ENCODE measurements around the gene GSTK1. TPM values are rescaled to one million over a fixed set of nuclear protein-coding genes. Genes with fewer than 3 reads are reported as not detected.
"Not testable (repeated sequence)": the region's sequence is repeated elsewhere in the genome, so short reads cannot be mapped to it uniquely, and the experiment has no call there.

GSTK1 gene
- total RNA-seq, 1 donor from 2014 or later, result 138 TPM

GRCh38 chr7:143264196-143264568, 941 bp downstream of the GSTK1 start:
- not testable (repeated sequence) for H3K27me3 Mint-ChIP-seq, H3K9me3 Mint-ChIP-seq, DNase-seq
- Mint-ChIP-seq H3K4me3 (peak overlapping the region; percentile 97), H3K36me3 (ENCODE audit: low read depth) (peaks cover 47% of the 10 kb centered on the region), H3K27ac (peak overlapping the region; percentile 92), H3K4me1 (peaks cover 47% of the 10 kb centered on the region)
- intact Hi-C loops (cut with micrococcal nuclease), result loop anchor here (2.0 kb wide), 1 partner anchor 37 kb away; no protein-coding TSS in a partner anchor

GRCh38 chr7:143265017-143265693, 1.9 kb downstream of the GSTK1 start:
- H3K27me3 Mint-ChIP-seq, result no peaks in the 10 kb centered on the region
- H3K27ac Mint-ChIP-seq, result peak overlapping the region; percentile 92
- peaks cover 4% of the 10 kb centered on the region for H3K9me3 Mint-ChIP-seq
- H3K4me3 Mint-ChIP-seq, result peak overlapping the region; percentile 97
- peaks cover 47% of the 10 kb centered on the region for H3K4me1 Mint-ChIP-seq
- peaks cover 56% of the 10 kb centered on the region for H3K36me3 Mint-ChIP-seq (ENCODE audit: low read depth)
- intact Hi-C loops (cut with micrococcal nuclease), result loop anchor here (2.0 kb wide), 1 partner anchor 36 kb away; no protein-coding TSS in a partner anchor
- no peak for DNase-seq

GRCh38 chr7:143269251-143269650, 6.0 kb downstream of the GSTK1 start:
- Mint-ChIP-seq H3K9me3 (no peaks in the 10 kb centered on the region), H3K36me3 (ENCODE audit: low read depth) (peaks cover 70% of the 10 kb centered on the region), H3K27ac (peak overlapping the region; percentile 53), H3K4me1 (peaks cover 50% of the 10 kb centered on the region), H3K4me3 (no peak overlapping the region), H3K27me3 (no peaks in the 10 kb centered on the region)
- peak; percentile 48 for DNase-seq
- intact Hi-C loops (cut with micrococcal nuclease), result no loop called here

DNA sequence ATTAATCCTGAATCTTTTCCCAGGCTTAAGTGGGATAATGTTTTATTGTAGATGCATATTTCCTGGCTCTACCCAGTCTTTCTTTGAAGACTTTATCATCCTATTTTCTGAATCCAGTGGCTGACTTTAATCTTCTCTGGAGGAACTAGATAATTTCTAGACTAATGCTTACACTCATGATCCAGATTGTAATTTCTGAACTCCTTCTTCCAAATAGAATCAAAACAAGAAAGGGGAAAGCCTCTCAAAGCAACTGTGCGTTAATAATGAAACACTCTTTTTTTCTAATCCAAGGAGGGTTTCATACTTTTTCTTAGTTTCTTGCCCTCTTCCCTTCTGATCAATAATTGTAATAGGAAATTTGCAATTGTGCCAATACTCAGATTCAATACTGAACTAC, 8.0 kb downstream of the GSTK1 start:
- DNase-seq, result no peak
- H3K36me3 Mint-ChIP-seq (ENCODE audit: low read depth), result peaks cover 53% of the 10 kb centered on the region

GRCh38 chr7:143272871-143273270, 9.6 kb downstream of the GSTK1 start:
- Mint-ChIP-seq H3K4me1 (peaks cover 29% of the 10 kb centered on the region), H3K9me3 (no peaks in the 10 kb centered on the region), H3K27me3 (no peaks in the 10 kb centered on the region), H3K27ac (no peak overlapping the region), H3K4me3 (no peak overlapping the region), H3K36me3 (ENCODE audit: low read depth) (peaks cover 40% of the 10 kb centered on the region)
- intact Hi-C loops (cut with micrococcal nuclease), result no loop called here
- no peak for DNase-seq

More for the DNA sequence above, 8.0 kb downstream of the GSTK1 start:
- H3K27me3 Mint-ChIP-seq, result no peaks in the 10 kb centered on the region
- no peaks in the 10 kb centered on the region for H3K9me3 Mint-ChIP-seq
- H3K4me3 Mint-ChIP-seq, result no peak overlapping the region
- peak overlapping the region; percentile 25 for H3K27ac Mint-ChIP-seq
- peaks cover 35% of the 10 kb centered on the region for H3K4me1 Mint-ChIP-seq
- intact Hi-C loops (cut with micrococcal nuclease), result no loop called here

DNA sequence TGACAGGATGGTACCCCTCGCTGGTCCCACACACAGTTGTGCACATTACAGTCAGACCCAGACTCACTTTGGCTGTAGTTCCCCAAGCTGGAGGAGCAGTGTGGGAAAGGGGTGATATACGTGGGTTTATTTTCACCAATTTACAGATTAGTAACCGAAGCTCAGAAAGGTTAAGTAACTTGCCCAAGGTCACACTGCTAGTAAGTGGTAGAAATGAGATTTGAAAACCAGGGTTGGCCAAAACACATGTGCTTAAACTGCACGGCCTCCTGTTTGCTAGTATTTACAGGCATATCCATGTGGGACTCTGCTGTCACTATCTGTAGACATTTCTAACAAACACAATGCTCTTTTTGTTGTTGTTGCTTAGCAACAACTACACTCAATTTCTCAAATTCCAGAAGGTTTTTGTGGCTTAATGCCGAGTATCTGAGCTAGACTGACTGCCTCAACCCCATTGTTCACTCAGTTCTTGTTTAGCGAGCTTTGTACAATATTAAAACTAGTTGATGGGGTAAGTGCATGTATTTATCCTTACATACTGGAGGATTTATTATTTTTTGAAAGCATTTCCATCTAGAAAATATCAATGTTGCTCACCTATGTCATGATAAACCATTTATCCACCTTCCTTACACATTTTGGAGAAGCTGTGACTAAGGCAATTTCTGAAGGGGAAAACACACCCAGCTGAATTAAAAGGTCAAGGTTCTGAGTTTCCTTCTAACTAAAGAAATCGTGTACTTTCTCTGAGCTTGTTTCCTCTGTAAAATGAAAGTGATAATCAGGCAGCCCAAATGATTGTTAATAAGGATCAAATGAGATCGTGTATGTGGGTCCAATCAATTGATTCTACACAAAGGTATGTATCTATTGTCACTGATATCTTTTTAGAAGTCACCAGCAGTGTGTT, 16.2 kb downstream of the GSTK1 start:
- Mint-ChIP-seq H3K4me1 (peaks cover 40% of the 10 kb centered on the region), H3K9me3 (peaks cover 4% of the 10 kb centered on the region), H3K27ac (peak overlapping the region; percentile 96), H3K27me3 (no peaks in the 10 kb centered on the region), H3K4me3 (peak overlapping the region; percentile 85), H3K36me3 (ENCODE audit: low read depth) (no peaks in the 10 kb centered on the region)
- intact Hi-C loops (cut with micrococcal nuclease), result loop anchor here (1.0 to 2.0 kb wide), 3 partner anchors 17 to 39 kb away; partner anchors contain the start of gene GSTK1
- peak; percentile 69 for DNase-seq

GRCh38 chr7:143280160-143280559, 16.9 kb downstream of the GSTK1 start:
- Mint-ChIP-seq H3K27me3 (no peaks in the 10 kb centered on the region), H3K36me3 (ENCODE audit: low read depth) (no peaks in the 10 kb centered on the region), H3K9me3 (peaks cover 4% of the 10 kb centered on the region), H3K4me3 (peak overlapping the region; percentile 85), H3K27ac (peak overlapping the region; percentile 96), H3K4me1 (peaks cover 43% of the 10 kb centered on the region)
- intact Hi-C loops (cut with micrococcal nuclease), result no loop called here
- DNase-seq, result no peak

DNA sequence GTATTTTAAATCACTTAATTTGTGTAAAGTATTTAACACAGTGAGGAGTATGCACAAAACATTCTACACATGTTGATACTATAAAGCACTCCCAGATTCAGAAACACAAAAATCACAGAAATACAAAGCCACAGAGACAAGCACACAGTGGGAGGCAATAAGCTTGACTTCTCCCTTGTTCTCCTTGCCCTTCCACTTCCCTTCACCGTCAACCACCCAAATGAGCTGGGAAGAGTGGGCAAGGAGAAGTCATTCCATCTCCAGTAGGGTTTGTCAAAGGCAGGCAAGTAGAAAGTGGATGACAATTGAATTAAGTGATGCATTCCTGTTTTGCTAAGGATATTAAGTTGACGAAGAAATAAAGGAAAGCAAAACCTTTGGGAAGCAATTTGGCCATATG, 17.3 kb downstream of the GSTK1 start:
- Mint-ChIP-seq H3K27me3 (no peaks in the 10 kb centered on the region), H3K9me3 (peaks cover 4% of the 10 kb centered on the region), H3K36me3 (ENCODE audit: low read depth) (no peaks in the 10 kb centered on the region), H3K4me1 (peaks cover 45% of the 10 kb centered on the region), H3K27ac (peak overlapping the region; percentile 96), H3K4me3 (peak overlapping the region; percentile 85)
- DNase-seq, result no peak
- intact Hi-C loops (cut with micrococcal nuclease), result no loop called here

DNA sequence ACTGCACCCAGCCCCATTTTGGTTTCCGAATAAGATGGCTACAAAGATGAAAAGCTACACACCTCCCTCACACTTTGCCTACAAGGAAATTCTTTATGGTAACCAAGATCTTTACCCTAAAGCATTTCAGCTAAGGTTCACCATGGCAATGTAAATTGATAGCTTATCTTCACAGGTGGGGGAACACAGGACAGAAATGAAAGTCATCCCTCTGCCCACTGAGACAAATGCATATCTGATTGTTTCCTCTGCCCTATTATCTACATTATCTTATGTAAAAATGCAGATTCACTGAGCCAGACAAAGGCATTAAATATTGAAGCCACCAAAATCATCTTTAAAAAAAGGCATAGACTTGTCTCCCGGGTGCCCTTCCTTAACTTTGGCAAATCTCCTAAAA, 18.3 kb downstream of the GSTK1 start:
- Mint-ChIP-seq H3K4me1 (peaks cover 45% of the 10 kb centered on the region), H3K27me3 (no peaks in the 10 kb centered on the region)
- DNase-seq, result no peak

GRCh38 chr7:143282124-143282523, 18.9 kb downstream of the GSTK1 start:
- Mint-ChIP-seq H3K27ac (no peak overlapping the region), H3K4me3 (no peak overlapping the region), H3K36me3 (ENCODE audit: low read depth) (no peaks in the 10 kb centered on the region), H3K4me1 (peaks cover 49% of the 10 kb centered on the region), H3K27me3 (no peaks in the 10 kb centered on the region), H3K9me3 (peaks cover 8% of the 10 kb centered on the region)
- intact Hi-C loops (cut with micrococcal nuclease), result no loop called here
- DNase-seq, result no peak

More for the DNA sequence above, 18.3 kb downstream of the GSTK1 start:
- H3K4me3 Mint-ChIP-seq, result no peak overlapping the region
- no peaks in the 10 kb centered on the region for H3K36me3 Mint-ChIP-seq (ENCODE audit: low read depth)
- intact Hi-C loops (cut with micrococcal nuclease), result no loop called here
- no peak overlapping the region for H3K27ac Mint-ChIP-seq
- peaks cover 4% of the 10 kb centered on the region for H3K9me3 Mint-ChIP-seq

GRCh38 chr7:143283381-143283780, 20.1 kb downstream of the GSTK1 start:
- peaks cover 13% of the 10 kb centered on the region for H3K9me3 Mint-ChIP-seq
- peaks cover 5% of the 10 kb centered on the region for H3K36me3 Mint-ChIP-seq (ENCODE audit: low read depth)
- peaks cover 53% of the 10 kb centered on the region for H3K4me1 Mint-ChIP-seq
- intact Hi-C loops (cut with micrococcal nuclease), result no loop called here
- H3K27me3 Mint-ChIP-seq, result no peaks in the 10 kb centered on the region
- no peak for DNase-seq
- peak overlapping the region; percentile 8 for H3K4me3 Mint-ChIP-seq
- peak overlapping the region; percentile 31 for H3K27ac Mint-ChIP-seq

GRCh38 chr7:143284591-143285469, 21.6 kb downstream of the GSTK1 start, which contains the start of gene TMEM139:
TMEM139 (plus strand) TSS chr7:143284958; CDS start chr7:143285958, 1,000 bp downstream.
- intact Hi-C loops (cut with micrococcal nuclease), result no loop called here
- peaks cover 50% of the 10 kb centered on the region for H3K4me1 Mint-ChIP-seq

GRCh38 chr7:143285470-143285778, 22.2 kb downstream of the GSTK1 start:
- Mint-ChIP-seq H3K27me3 (no peaks in the 10 kb centered on the region), H3K4me1 (peaks cover 49% of the 10 kb centered on the region), H3K9me3 (peaks cover 8% of the 10 kb centered on the region), H3K4me3 (no peak overlapping the region), H3K27ac (no peak overlapping the region), H3K36me3 (ENCODE audit: low read depth) (peaks cover 18% of the 10 kb centered on the region)
- DNase-seq, result no peak
- intact Hi-C loops (cut with micrococcal nuclease), result no loop called here

More at GRCh38 chr7:143284591-143285469, 21.6 kb downstream of the GSTK1 start, which contains the start of gene TMEM139:
- H3K4me3 Mint-ChIP-seq, result peak within 1 kb of the TSS; percentile 8
- peak; percentile 54 for DNase-seq
- H3K36me3 Mint-ChIP-seq (ENCODE audit: low read depth), result peaks cover 12% of the 10 kb centered on the region
- peaks cover 8% of the 10 kb centered on the region for H3K9me3 Mint-ChIP-seq
- H3K27me3 Mint-ChIP-seq, result no peaks in the 10 kb centered on the region
- H3K27ac Mint-ChIP-seq, result peak within 1 kb of the TSS; percentile 31
